Ovary (tissue), 9 donors: ENCODE results near the gene SPTSSB. TPM values are rescaled to one million over a fixed set of nuclear protein-coding genes. Genes with fewer than 3 reads are reported as not detected.

Experiments
- DNase-seq, 5 donors: peaks; one replicate each; pipeline ENCODE4 v3.0.0-alpha.2; 2019 to 2020
- H3K27ac ChIP-seq, 2 donors: fragments of 200-600 bp; one replicate each; pipeline versions ENCODE4 v1.5.1 to v1.8.0; 2019 to 2022
- H3K27me3 ChIP-seq: fragments of 200-600 bp; one replicate; pipeline ENCODE4 v1.8.0; 2022
- H3K36me3 ChIP-seq: fragments of 200-600 bp; sonication (generic); one replicate; pipeline ENCODE4 v1.5.1; 2019
- H3K4me1 ChIP-seq: one replicate; pipeline ENCODE4 v1.8.1; 2013; ENCODE audit warnings: mild to moderate bottlenecking, moderate library complexity; ENCODE audit not compliant: insufficient read depth
- H3K4me3 ChIP-seq: fragments of 200-600 bp; sonication (generic); one replicate; pipeline ENCODE4 v1.5.1; 2017
- H3K9me3 ChIP-seq, 2 donors: fragments of 200-600 bp in 1 of 2; sonication (generic) in 1 of 2; one replicate each; pipeline versions ENCODE4 v1.5.1 to v1.8.1; 2013 to 2019; ENCODE audit warnings: mild to moderate bottlenecking in 1 of 2, moderate library complexity in 1 of 2
- EP300 ChIP-seq: sonication (generic); formaldehyde crosslinking; IDR thresholded peaks from one replicate; pipeline ENCODE4 v1.6.1; 2017; ENCODE audit warnings: antibody characterized with exemption
- POLR2A ChIP-seq: fragments of 450-650 bp; IDR thresholded peaks from one replicate; pipeline ENCODE4 v1.6.1; 2017; ENCODE audit warnings: antibody characterized with exemption, mild to moderate bottlenecking, moderate library complexity
- WGBS, 3 donors: extraction: QIAGEN DNeasy Blood & Tissue Kit in 1 of 3; methylation state at CpG; one replicate each; pipeline versions ENCODE4 v1.1.5 to v1.1.7; 2013 to 2017; 5-methylcytosine and 5-hydroxymethylcytosine counted together
- intact Hi-C, 4 donors: fragments of 100-400 bp; cut with DNase I; formaldehyde crosslinking; loops; one replicate each; pipeline versions ENCODE4 v1.11.0 to v1.15.1; 2022 to 2023
- polyA plus RNA-seq, 2 donors: library from polyadenylated mRNA; stranded (reverse); fragments of 200-250 nt in 1 of 2; fragments of 350-450 nt in 1 of 2; fragmentation: Illumina TruSeq in 1 of 2; extraction: RNeasy Lipid Tissue Mini Kit (QIAGEN cat#74804) in 1 of 2; gene quantifications; one replicate each; pipeline ENCODE4 v1.2.3, GENCODE V29; 2013 to 2014
- total RNA-seq, 7 donors: library from RNA; depleted of rRNA in 2 of 7; stranded (reverse); fragments of >200 nt in 2 of 7; fragmentation: NEBNext Ultra II Directional in 3 of 7; extraction: Animal tissue kit (Norgen Biotek cat#: 25700) in 3 of 7; gene quantifications; one replicate each; pipeline versions ENCODE4 v1.1.0 to v1.2.4, GENCODE V29; 2016 to 2023
- TF ChIP-seq, protein P1 (sequence below), 3 donors: fragments of 450-650 bp in 2 of 3; fragments of 200-600 bp in 1 of 3; IDR thresholded peaks; one replicate each; pipeline versions ENCODE4 v1.5.1 to v1.8.0; 2016 to 2022; ENCODE audit warnings: antibody characterized with exemption in 3 of 3, mild to moderate bottlenecking in 1 of 3
- donor health status: DM: no; HTN: no; CAD: no; lungs with moderate emphysema.
- donor health status: DM: no; HTN: no; CAD: no.
- donor health status: Bipolar disorder and iron deficiency.
- donor health status: DM: yes; HTN: yes; CAD: no.
- donor health status: DM: no; HTN: no; CAD: no.
- donor health status: DM: yes; HTN: yes; CAD: no.

Gene SPTSSB
- total and polyA plus RNA-seq, 9 donors = 0.07 to 2.5 (median 0.46) TPM; not detected in 4

DNA sequence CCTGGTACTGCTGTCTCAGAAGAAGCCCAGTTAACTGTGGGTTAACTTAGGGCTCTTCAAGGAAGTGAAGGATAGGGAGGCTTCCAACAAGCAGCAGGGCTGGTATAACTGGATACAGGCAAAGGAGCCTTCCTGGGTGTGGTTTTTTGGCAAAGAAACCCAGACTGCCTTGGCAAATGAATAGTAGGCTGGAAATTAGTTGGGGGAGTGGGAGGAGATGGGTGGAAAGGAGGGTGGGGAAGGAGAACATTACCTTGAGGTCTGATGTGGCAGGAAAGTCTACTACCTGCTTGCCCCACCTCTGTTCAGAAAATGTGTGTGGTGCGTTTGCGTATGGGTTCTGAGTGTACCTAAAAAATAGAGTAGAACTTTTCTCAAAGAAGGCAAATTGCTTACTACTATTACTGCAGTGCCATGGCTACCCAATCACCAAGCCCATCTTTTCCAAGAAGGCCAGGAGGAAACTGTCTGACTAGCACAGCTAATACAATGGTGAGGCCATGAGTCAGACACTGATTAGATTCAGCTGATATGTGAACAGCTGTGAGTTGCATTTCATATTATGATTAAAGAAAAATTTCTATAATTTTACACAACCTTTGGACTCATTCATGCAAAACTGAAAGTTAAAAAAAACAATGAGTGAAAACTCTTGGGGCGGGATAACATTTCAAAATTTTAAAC is 55.2 kb downstream of the SPTSSB start:
- no peak for DNase-seq
- Histone ChIP-seq H3K27me3 (no peaks in the 10 kb centered on the region), H3K36me3 (no peaks in the 10 kb centered on the region), H3K9me3 (peaks cover 0 to 4% of the 10 kb centered on the region in 2 donors), H3K4me3 (no peak overlapping the region), H3K4me1 (no peaks in the 10 kb centered on the region), H3K27ac (no peak overlapping the region)
- WGBS, 3 donors = 82 to 88% (median 84%) methylated on average over 3 of the region's 3 CpGs
- intact Hi-C loops = no loop called here
- TF ChIP-seq, protein P1, sequence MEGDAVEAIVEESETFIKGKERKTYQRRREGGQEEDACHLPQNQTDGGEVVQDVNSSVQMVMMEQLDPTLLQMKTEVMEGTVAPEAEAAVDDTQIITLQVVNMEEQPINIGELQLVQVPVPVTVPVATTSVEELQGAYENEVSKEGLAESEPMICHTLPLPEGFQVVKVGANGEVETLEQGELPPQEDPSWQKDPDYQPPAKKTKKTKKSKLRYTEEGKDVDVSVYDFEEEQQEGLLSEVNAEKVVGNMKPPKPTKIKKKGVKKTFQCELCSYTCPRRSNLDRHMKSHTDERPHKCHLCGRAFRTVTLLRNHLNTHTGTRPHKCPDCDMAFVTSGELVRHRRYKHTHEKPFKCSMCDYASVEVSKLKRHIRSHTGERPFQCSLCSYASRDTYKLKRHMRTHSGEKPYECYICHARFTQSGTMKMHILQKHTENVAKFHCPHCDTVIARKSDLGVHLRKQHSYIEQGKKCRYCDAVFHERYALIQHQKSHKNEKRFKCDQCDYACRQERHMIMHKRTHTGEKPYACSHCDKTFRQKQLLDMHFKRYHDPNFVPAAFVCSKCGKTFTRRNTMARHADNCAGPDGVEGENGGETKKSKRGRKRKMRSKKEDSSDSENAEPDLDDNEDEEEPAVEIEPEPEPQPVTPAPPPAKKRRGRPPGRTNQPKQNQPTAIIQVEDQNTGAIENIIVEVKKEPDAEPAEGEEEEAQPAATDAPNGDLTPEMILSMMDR (IDR thresholded peaks at IDR 0.05) = no peak
- TF ChIP-seq POLR2A (no peak), EP300 (no peak)

DNA sequence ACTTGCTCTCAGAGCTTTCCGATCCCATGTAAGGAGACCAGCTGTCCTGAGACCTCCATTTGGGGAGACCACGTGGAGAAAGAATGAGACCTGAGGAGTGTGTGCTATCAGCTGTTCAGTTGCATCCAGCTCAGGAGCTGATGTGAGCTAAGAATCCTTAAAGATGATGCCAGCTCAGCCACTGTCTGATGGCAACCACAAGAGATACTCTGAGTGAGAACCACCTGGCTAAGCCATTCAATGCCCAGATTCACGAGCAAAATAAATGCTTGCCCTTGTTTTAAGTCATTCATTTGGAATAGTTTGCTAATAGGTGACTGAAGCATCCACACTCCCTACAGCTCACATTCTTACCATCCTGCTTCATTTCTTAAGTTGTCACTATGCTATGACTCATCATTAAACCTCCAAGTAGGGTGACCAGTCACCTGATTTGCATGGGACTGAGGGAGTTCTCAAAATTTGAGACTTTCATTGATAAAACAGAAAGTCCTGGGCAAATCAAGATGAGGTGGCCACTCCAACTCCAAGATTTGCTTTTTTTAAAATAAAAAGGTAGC is 56.4 kb downstream of the SPTSSB start:
- no peaks in the 10 kb centered on the region for H3K36me3 ChIP-seq
- H3K4me3 ChIP-seq = no peak overlapping the region
- DNase-seq = no peak
- no peaks in the 10 kb centered on the region for H3K27me3 ChIP-seq
- TF ChIP-seq EP300 = no peak
- TF ChIP-seq, protein P1 (IDR thresholded peaks at IDR 0.05) = no peak
- TF ChIP-seq POLR2A = no peak
- no peaks in the 10 kb centered on the region for H3K9me3 ChIP-seq
- intact Hi-C loops = no loop called here
- H3K27ac ChIP-seq = no peak overlapping the region
- 60 to 84% (median 83%) methylated on average over 3 of the region's 3 CpGs for WGBS, 3 donors
- no peaks in the 10 kb centered on the region for H3K4me1 ChIP-seq

DNA sequence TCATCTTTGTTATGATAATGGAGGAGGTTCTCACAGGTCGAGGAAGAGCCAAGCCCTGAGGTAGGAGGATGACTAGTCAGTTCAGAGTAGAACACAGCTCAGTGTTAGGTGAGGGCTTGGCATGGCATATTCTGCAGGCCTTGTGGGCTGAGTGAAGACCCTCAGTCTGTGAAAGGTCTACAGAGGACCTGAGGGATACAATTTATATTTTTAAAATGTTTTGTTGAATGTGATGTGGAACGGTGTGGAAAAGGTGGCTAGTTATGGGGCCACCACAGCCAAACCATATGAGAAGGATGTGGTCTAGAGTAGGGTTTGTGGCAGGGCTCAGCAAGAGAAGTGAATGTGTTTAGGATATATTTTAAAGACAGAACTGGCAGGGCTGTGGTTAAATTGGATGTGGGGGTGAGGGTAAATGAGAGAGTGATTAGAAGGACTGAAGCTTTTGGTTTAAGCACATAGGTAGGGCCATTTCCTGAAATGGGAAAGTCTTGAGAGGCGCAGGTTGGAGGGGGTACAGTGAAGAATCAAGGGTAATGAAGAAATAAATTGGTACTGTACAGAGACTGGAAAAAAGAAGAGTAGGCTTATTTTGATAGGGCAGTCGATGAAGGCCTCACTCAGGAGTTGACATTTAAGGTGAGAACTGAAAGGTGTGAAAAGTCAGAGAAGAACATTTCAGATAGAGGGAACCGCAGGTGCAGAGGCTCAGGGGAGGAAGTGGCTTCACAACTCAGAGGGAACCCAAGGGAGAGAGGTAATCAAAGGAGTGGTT is 60.5 kb downstream of the SPTSSB start:
- no peak for DNase-seq
- intact Hi-C loops = no loop called here
- Histone ChIP-seq H3K4me1 (no peaks in the 10 kb centered on the region), H3K4me3 (no peak overlapping the region), H3K36me3 (no peaks in the 10 kb centered on the region), H3K27me3 (no peaks in the 10 kb centered on the region), H3K27ac (no peak overlapping the region), H3K9me3 (no peaks in the 10 kb centered on the region)
- WGBS, 3 donors = 71 to 72% (median 72%) methylated on average over 5 of the region's 5 CpGs
- TF ChIP-seq POLR2A = no peak
- TF ChIP-seq, protein P1 (IDR thresholded peaks at IDR 0.05) = no peak
- TF ChIP-seq EP300 = no peak

DNA sequence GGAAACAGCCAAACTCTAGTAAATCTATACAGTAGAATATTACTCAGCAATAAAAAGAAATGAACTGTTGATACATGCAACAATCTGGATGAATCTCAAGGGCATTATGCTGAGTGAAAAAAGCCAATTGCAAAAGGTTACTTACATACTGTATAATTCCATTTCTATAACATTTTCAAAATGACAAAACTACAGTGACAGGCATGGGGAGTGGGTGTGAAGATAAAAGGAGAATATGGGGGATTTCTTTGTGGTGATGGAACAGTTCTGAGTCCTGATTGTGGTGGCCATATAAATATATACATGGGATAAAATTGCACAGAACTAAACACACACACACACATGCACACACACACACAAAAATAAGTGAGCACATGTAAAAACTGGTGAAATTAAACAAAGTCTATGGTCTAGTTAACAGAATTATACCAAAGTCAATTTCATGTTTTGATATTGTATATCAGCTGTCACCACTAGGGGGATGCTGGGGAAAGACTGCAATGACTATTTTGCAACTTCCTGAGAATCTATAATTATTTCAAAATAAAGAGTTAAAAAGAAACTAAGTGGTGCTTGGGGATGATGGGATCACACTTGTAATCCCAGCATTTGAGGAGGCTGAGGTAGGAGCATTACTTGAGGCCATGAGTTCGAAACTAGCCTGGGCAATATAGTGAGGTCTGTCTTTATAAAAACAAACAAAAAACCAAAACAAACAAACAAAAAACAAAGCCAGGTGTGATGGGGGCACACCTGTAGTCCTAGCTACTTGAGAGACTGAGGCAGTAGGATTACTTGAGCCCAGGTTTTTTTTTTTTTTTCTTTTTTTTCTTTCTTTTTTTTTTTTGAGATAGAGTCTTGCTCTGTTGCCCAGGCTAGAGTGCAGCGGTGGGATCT is 66.0 kb downstream of the SPTSSB start:
- H3K36me3 ChIP-seq = no peaks in the 10 kb centered on the region
- H3K27ac ChIP-seq = no peak overlapping the region
- intact Hi-C loops = no loop called here
- TF ChIP-seq EP300 (no peak), POLR2A (no peak)
- TF ChIP-seq, protein P1 (IDR thresholded peaks at IDR 0.05) = no peak
- no peak for DNase-seq
- WGBS, 3 donors = 92 to 97% (median 95%) methylated on average over 2 of the region's 2 CpGs
- H3K4me1 ChIP-seq = no peaks in the 10 kb centered on the region
- no peaks in the 10 kb centered on the region for H3K9me3 ChIP-seq
- H3K4me3 ChIP-seq = no peak overlapping the region
- no peaks in the 10 kb centered on the region for H3K27me3 ChIP-seq
